Hematopoietic multipotent progenitor cell (in vitro differentiated cells): Measurements from ENCODE around the gene MMAB. TPM values are rescaled to one million over a fixed set of nuclear protein-coding genes. Genes with fewer than 3 reads are reported as not detected.

Experiments used
- DNase-seq, 3 donors: peaks; one replicate each; pipeline ENCODE4 v3.0.0-alpha.2; 2011 to 2015; ENCODE audit warnings: low read depth in 2 of 3, low spot score in 2 of 3
- total RNA-seq: library from RNA; depleted of rRNA; stranded (reverse); fragments of >200 nt; gene quantifications from one replicate; pipeline ENCODE4 v1.2.3, GENCODE V29; 2012

Gene MMAB
- total RNA-seq, 1 donor = 22.9 TPM

DNA sequence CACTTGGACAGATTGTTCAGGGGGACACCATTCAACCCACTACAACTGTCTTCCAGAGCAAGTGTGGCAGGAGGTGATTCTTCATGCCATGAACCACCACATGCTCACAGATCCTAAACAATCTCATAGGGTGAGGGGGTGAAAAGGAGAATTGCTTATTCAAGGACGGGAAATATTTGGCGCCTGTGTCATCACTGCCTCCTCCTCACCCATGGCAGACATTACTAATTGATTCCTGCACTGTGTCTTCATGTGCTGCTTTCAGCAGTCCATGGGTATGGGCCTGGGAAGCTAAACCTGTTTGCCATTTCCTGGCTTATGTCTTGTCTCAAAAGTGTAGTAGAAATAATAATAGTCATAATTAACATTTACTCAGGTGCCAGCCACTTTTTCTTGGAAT, 31.3 kb downstream of the MMAB start:
- DNase-seq = no peak

DNA sequence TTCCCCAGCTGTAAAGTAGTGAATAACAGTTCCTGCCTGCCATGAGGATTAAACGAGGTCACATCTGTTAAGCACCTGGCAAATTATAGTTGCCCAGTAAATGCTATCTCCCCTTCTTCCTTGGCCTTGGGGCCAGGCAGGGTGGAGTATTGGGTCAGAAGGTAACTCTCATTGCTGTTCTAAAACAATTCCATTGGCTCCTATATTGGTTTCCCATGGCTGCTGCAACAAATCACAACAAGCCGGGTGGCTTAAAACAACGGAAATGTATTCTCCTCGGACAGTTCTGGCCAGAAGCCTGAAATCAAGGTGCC, 31.9 kb downstream of the MMAB start:
- DNase-seq = no peak

DNA sequence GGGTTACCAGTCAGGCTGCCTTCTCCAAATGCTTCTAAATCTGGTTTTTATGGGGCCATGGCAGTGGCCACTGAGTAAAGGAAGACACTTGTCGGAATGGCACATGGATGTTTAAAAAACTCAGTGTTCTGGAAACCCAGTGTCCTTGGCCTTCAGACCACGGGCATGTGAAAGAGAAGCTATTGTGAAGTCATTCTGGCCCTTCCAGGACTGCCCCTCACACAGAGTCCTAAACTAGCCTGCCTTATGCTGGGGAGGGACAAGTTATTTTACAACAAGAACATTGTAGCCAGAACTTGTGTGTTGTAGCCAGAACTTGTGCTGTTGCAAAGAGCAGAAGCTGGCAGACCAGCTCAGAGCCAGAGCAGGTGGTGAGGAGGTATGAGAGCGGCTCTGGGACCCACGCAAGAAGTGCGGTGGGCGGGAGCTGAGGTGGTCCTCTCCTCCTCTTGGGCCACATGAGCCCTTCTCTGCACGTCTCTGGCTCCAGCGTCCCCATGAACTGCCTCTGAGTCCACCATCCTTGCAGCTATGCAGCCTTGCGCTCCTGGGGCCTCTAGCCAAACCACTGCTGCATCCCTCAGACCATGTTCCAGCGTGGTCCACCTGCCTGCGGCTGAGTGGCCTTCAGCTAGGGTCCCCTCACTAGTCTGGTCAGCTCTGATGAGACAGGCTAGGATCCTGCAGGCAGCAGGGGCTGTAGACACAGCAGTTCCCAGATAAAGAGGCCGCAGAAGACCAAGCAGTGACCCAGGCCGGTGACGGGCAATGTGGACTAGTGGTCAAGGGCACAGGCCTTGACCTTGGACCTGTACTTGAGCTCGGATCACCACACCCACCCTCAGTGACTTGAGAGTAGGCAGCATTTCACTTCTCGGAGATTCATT, 32.5 kb downstream of the MMAB start:
- DNase-seq = no peak

GRCh38 chr12:109539508-109539907, 33.8 kb downstream of the MMAB start:
- no peak for DNase-seq

DNA sequence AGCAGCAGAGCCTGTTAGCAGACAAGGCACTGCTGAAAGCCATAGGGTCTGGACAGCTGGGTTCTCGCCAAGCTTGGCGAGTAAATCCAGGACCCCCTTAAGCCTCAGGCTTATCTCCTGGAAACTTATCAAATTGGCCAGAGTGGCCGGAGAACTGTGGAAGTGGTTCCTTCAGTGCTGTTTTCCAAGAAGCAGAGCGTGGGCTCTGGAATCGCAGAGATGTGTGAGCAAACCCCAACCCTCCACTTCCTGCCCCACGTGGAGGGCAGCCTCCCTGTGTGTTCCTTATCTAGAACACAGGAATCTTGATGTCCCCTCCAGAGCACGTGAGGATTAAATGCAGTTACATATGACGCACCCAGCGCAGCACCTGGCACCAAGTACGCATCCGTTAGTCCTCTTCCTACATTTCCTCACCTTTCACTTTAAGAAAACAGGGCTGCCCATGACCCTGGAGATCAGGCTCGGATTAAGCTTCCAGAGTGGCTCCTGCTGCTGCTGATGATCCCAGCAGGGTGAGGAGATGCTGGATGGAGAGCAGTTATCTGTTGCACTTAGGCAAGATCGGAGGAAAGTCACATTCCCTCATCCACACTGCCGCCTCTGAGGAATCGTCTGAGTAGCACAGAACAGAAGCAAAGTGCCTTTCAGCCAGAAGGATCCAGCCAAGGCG, 35.0 kb downstream of the MMAB start:
- no peak for DNase-seq

DNA sequence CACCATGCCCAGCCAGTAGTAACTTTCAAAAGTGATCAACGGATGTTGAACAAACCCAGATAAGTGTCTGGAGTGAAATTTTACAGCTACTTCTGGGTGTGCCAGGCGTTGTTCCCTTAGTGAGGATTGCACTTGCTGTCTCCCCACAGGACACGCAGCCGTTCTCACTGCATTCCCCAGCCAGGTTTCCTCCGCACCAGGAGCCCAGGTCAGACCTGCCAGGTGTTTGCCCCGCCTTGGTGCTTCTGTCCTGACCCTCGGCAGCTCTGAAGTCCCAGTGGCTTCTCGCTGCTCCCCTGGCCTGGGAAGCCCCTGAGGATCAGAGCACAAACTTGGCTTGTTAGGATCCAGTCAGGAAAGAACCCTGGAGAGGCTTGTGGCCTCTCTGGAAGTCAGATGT, 36.2 kb downstream of the MMAB start:
- DNase-seq = no peak

- DNase-seq = no peak
These were observed 37.4 kb downstream of the MMAB start for GRCh38 chr12:109535863-109536250.

DNA sequence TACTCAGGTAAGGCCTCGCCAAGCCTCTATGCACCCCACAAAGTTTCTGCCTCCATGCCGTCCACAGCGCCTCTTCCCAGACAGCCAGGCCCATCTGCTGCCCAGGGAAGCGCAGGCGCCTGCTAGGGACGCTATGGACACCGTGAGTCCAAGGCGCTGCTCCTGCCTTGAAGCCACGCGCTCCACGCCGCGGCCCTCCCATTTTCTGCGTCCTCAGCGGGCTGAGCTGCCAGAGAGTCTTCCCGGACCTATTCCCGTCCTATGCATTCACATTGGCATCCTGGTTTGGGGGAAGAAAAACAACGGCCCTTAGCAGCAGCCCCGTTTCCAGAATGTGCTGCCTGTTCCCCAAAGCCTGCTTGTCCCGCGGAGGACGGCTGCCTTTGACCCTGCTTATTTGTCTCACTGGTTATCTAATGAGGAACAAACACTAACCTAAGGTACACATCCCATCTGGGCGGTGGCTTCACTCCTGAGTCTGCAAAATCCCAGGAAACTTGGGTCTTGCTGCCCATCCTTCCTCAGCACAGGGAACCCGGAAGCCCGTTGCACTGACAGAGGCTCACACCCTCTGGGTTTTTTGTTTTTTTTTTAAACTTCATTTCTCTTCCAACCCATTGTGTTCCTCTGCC, 38.0 kb downstream of the MMAB start:
- DNase-seq = no peak

- no peak for DNase-seq
These were observed 38.8 kb downstream of the MMAB start for GRCh38 chr12:109534456-109534855.

DNA sequence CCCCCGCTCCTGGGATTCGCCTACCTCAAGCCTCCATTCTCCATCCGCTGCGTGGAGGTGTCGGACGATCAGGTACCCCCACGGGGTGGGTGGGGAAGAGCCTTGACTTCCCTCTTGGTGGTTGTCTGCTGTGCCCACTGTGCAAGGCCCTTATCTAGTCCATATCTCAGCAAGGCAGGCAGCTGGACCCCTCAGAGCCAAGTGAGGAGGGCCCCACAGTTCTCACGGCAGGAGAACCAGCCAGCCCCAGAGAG, 39.9 kb downstream of the MMAB start:
- DNase-seq = no peak

DNA sequence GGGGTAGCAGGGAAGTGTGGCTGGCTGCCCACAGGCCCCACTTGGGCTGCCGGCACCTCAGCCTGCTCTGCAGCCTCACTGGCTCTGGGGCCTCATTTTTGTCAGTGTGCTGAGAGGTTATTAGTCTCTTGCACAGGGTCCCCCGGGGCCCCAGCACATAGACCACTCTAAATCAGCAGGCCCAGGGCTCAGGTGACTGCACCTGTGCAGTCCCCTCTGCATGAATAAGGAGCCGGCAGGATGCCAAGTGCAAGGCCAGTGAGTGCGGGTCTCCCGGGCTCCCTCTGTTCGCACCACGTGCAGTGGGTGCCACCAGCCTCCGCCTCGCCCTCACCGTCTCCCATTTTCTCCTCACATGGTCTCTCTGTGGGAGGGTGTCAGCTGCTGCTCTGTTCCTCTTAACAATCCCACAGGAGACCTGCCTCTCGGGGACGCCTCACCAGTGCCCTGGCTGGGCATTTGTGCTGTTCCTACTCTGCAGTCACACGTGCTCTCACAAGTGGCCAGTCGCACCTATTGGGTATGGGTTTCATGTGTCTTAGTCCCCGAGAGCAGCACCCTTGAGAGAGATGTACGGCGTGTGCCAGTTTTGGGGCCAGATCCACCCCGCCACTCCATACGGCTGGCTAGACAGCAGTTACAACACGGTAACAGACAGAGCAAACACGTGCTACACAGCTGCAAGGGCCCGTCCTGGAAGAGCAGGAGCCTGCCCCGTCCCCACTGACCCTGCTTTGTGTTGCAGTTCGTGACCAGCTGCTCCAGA, 40.4 kb downstream of the MMAB start:
- DNase-seq = no peak

DNA sequence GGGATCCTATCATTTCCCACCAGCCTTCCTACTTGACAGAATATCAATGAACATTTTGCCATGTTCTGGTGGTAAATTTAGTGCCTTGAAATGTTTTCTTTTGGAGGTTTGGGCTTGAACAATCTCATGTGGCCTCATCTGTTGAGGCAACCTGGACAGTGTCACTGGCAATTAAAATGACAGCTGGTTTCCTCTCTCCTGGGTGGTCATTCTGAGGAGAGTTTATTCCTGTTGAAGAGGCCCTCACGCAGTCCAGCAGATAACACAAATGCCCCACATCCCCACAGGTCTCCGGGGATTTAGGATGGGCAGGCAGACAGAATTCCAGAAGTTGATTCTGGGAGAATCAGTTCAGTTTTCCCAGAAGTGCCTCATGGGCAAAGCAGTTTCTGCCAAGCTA, 41.9 kb downstream of the MMAB start:
- DNase-seq = no peak

DNA sequence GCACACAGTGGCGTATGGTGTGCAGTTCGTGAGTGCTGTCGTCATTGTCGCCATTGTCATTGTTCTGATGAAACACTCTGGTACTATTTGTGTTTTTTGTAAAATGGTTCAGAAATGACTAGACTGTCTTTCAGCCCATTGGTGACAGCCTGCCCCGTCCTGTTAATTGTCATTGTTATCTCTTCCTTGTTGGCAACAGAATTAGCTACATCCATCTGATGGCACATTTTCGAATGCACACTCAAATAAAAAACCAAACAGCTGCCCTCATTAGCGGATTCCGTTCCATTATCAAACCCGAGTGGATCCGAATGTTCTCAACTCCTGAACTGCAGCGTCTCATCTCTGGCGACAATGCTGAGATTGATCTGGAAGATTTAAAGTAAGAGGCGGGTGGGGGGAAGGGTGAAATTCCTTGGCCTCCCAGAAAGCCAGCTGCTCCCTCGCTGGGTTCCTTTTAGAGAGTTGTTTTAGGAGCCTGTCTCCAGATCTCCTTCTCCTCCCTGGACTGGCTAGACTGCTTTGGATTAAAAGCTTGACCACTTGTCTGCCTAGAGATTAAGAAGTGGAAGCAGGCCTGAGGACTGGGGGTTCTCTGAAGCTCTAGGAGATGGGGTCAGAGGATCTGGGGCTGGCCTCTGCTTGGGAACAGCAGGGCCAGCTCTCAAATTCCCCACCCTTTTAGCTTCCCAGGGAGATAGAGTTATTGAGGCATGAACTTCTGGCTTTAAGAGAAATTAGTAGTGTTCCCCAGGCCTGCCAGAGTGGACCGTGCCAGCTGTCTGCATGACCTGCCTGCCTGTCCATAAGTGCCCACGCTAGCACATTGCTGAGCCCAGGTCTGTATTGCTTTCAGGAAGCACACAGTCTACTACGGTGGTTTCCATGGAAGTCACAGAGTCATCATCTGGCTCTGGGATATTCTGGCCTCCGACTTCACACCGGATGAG, 43.3 kb downstream of the MMAB start:
- DNase-seq = no peak

- no peak for DNase-seq
These were observed 45.7 kb downstream of the MMAB start for GRCh38 chr12:109527489-109528123.

DNA sequence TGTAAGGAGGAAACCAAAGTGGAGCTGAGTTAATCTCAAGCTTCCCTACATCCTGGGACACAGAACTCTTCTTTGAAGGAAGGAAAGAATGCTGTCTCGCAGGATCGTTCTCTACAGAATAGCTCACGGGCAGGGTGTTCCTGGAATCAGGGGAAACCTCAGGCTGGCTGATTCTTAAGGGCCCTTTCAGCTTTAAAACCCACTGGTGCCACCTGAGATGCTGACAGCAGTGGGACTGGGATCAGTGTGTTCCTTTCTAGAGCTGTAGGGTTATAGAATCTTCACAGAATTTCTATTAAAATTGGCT, 48.1 kb downstream of the MMAB start:
- DNase-seq = no peak

- no peak for DNase-seq
These were observed 48.6 kb downstream of the MMAB start for GRCh38 chr12:109524466-109525278.

GRCh38 chr12:109523504-109523903, 49.8 kb downstream of the MMAB start:
- no peak for DNase-seq

GRCh38 chr12:109523071-109523470, 50.2 kb downstream of the MMAB start:
- DNase-seq = no peak

GRCh38 chr12:109521831-109522230, 51.5 kb downstream of the MMAB start:
- no peak for DNase-seq
